CD4-positive, alpha-beta T cell treated with Interleukin-4 for 1 hour (primary cell): ENCODE data around the gene API5.
"Not testable (repeated sequence)": the region's sequence is repeated elsewhere in the genome, so short reads cannot be mapped to it uniquely, and the experiment has no call there.

Source experiments
- DNase-seq, 2 donors: peaks; one replicate each; pipeline ENCODE4 v3.0.0-alpha.2; 2020 to 2022

Gene API5

DNA sequence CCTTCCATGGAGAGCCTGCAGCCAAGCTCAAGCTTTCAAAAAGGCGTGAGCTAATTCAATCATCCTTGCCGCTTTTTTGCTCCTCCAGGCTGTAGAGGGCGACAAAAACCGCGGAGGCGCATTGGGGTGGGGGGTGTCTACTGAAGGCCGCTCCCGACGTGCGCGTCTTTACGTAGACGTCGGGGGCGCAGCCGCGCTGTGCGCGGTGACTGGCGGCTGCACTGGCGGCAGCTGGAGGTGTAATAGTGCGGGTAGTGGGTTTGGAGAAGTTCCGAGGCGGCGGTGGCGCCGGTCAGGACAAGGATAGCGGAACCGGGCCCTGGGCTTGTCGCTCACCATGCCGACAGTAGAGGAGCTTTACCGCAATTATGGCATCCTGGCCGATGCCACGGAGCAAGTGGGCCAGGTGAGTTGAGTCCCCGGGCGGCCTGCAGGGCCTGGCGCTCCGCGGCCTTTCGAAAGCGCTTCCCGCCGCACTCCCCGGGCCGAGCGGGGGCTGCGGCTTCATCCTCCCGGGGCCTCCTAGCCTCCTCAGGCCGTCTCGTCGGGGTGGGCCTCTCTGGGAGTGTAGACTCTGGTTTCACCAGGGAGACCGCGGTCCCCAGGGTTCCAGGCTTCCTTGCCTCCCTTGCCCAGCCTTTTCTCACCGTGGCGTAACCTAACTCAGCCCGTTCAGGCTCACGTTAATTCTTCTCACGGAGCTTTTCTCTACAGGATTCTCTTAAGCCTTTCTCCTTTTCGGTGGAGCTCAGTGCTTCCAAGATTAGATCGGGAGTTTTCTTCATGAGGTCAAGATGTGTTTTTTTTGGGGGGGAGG is at the start of gene API5:
API5 (plus strand) TSS at position 206 of the 817 bp plus-strand sequence; CDS start at position 338, 132 bp downstream.
- peak; percentile 93 for DNase-seq

DNA sequence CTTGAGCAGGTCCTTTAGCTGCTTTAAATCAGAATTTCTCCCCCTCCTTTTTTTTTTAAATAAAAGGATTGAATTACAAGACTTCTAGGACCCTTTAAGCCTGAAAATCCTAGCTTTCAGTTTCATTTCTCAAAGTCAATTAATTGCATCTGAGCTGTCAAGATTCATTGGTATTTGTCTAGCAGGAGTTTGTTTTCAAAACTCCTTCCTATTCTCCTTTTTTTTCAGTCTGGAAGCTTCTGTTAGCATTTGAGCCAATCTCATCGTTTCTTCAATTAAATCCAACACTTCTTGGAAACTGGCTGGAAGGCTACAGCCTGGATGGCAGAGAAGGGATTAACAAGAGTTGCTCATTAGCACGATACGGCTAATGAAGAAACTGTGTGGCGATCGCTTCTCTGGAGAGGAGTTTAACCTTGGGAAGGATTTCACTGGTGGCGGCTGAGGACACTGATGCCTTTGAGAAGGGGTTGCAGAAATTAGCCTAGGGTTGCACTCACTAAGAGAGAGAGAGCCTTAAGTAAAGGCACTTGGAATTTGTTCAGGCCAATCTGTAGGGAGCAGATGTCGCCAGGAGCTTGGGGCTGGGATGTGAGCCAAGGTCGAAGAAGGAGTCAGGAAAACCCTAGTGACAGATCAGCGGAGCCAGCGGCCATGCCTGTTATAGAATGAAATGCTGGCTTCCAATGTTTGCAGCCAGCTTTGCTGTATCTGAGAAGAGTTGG is 43.8 kb upstream of the API5 start:
- DNase-seq, result no peak

GRCh38 chr11:43268786-43269185 is 43.0 kb upstream of the API5 start:
- DNase-seq, result no peak

GRCh38 chr11:43269254-43269918 is 42.4 kb upstream of the API5 start:
- no peak for DNase-seq

- no peak for DNase-seq
Measured at GRCh38 chr11:43270468-43270867, 41.3 kb upstream of the API5 start.

DNA sequence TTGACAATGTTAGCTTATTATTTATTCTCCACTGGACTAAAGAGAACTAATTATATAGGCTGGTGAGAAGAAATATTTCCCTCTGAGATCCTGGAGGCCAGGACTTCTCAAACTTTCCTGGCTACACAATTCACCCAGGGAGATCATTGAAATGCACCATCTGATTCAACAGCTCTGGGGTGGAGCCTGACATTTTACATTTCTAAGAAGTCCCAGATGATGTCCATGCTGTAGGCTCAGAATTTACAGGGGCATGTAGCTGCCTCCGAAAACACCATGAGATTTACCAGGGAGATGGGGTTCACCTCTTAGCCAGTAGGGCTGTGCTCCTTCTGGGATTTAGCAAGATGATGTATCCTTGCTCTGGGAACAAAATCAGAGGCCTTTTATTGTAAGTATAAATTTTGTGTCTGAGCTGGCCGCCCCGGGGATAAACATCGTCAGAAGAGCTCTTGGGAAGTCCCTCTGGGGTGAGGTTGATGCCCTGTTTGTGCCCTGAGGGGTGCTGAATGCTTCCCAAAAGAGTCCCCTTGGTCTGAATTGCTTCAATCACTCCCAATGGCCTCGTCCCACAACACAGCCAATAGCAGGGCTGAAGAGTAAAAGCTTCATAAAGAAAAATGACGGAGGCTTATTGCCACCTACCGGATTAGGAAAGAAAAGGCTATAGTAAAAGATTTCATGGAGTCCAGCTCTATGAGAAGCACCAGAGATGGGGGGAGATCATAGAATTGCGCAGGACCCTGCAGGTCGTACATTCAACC is 33.4 kb upstream of the API5 start:
- no peak for DNase-seq

DNA sequence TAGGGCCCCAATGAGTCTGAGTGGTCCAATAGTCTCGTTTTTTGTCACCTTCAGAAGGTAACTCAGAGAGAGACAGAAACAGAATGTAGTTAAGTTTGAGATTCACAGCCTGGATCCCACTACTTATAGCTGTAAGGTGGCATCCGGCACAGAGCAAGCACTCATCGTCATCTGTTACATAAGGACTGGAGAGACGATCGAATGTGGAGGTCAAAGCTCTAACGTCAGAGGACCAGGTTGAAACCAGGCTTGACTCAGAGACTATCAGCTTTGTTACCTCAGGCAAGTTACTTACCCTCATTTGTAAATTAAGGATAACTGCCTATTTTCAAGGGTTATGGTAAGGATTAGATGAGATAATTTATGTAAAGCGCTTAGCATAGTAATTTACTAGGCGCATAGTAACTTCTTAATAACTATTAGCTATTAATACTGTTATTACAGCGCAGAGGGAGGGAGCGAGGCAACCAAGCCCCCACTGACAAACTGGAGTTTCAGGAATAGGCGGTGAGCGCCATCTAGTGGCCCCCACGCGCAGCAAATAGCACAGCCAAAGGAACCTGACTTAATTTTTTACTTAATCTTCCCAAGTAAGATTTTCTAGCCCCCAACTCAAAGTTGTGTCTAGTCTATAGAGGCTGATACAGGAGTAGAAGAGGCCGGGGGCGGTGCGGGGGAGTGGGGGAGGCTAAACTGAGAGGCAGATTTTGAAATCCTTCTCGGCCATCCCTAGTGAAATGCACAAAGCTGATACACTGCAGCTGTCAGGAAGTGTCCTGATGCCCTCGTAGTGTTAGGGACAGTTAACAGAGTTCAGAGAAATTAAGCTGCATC is 29.0 kb upstream of the API5 start:
- DNase-seq, result peak; percentile 13 to 20

DNA sequence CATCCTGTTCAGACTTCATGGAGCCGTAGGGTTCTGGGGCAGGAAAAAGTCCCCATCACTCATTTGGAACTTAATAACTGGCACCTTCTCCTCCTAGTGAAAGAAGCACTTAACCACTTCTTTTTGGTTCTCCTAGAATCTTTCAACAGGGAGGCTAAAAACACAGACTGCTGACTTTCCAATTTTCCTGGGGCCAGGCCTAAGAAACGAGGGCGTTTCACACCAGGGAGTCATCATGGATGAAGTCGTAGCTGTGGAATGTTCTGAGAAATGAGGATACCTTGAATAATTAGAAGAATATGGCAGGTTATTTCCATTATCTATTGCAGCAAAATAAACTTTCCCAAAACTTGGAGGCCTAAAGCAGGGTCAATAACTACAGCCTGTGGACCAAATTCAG is 26.0 kb upstream of the API5 start:
- DNase-seq, result no peak

DNA sequence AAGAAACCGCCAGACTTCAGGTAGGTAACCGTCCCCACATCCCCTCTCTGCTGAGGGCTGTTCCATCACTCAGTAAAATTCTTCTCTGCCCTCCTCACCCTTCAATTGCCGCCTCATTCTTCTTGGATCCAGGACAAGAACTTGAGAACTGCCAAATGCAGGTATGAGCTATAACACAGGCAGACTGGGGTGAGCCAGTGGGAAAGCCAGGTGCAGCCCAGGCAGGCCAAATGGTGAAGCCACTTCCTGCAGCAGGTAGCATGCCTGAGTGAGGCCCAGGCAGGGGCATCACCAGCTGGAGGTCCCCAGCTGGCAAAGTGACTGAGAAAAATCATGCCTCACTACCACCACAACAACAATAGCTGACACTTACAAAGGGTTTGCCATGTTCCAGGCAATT is 22.4 kb upstream of the API5 start:
- DNase-seq, result no peak

DNA sequence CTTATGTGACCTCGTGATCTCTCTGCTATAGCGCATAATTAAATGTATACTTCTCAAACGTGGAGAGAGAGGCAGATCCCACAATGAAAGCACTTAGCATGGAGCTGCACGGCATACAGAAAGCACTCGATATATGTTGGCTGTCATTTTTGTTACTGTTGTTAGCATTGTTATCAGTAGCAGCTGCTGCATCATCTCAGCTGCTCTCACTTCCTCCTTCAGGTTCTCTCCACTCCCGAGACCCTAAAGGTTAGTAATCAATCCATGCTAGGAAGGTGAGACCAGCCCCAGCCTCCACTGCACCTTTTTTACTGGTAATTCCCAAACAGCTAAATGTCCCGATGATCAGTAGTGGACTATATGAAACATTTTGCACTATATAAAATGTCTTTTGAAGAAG is 13.4 kb upstream of the API5 start:
- DNase-seq, result no peak

- no peak for DNase-seq
Measured at GRCh38 chr11:43315966-43316365, 4.2 kb downstream of the API5 start.

DNA sequence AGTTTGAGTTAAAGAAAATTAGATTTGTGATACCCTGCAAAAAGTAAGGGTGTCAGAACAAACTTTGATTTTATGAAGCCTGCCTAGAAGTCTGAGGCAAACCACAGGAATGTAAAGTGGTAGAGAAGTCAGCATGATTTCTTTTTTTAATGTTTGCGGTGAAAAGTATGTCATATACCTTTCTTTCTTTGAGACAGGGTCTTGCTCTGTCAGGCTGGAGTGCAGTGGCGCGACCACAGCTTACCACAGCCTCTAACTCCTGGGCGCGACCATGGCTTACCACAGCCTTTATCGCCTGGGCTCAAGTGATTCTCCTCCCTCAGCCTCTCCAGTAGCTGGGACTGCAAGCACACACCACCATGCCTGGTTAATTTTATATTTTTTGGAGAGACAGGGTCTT is 4.7 kb downstream of the API5 start:
- DNase-seq, result peak in 1 of 2 donors; percentile 6

- DNase-seq, result no peak
Measured at GRCh38 chr11:43327987-43328386, 16.2 kb downstream of the API5 start.

- DNase-seq, result no peak
Measured at GRCh38 chr11:43328482-43328881, 16.7 kb downstream of the API5 start.

GRCh38 chr11:43341159-43341558 is 29.4 kb downstream of the API5 start:
- no peak for DNase-seq

DNA sequence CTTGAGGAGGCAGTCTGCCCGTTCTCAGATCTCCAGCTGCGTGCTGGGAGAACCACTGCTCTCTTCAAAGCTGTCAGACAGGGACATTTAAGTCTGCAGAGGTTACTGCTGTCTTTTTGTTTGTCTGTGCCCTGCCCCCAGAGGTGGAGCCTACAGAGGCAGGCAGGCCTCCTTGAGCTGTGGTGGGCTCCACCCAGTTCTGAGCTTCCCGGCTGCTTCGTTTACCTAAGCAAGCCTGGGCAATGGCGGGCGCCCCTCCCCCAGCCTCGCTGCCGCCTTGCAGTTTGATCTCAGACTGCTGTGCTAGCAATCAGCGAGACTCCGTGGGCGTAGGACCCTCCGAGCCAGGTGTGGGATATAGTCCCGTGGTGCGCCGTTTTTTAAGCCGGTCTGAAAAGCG is 39.6 kb downstream of the API5 start:
- DNase-seq, result not testable (repeated sequence)

GRCh38 chr11:43354311-43354710 is 42.5 kb downstream of the API5 start:
- DNase-seq, result no peak

GRCh38 chr11:43356336-43356735 is 44.5 kb downstream of the API5 start:
- no peak for DNase-seq

DNA sequence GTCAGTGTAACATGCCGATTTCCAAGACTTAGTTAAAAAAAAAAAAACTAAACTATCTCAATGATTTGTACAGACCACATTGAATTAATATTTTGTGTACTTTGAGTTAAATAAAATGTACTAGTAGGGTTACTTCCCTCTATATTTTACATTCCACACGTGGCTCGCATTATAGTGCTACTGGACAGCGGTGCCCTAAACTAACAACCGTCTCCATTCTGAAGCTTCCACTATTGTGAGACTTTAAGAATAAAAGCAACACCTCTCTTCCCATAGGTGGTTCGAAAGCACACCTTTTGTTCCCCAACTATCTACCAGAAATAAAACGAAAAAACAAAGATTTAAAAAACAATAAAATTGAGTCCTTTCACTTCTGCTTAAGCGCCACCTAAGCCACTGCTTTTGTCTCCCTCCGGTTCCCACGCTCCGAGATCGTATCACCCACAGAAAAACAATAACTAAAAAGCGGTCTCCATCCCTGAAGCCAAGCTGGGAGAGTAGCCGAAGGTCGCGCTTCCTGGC is 46.5 kb downstream of the API5 start:
- no peak for DNase-seq

- peak; percentile 91 to 92 for DNase-seq
Measured at GRCh38 chr11:43358801-43359421, 47.1 kb downstream of the API5 start, which contains the start of gene TTC17. TTC17 (plus strand) TSS chr11:43358920; CDS start chr11:43358955, 35 bp downstream.

- no peak for DNase-seq
Measured at GRCh38 chr11:43359422-43359818, 47.6 kb downstream of the API5 start.
